Tibial nerve (tissue), 4 donors: ENCODE results near the gene DUS1L. TPM values are rescaled to one million over a fixed set of nuclear protein-coding genes. Genes with fewer than 3 reads are reported as not detected.
"Not testable (repeated sequence)": the region's sequence is repeated elsewhere in the genome, so short reads cannot be mapped to it uniquely, and the experiment has no call there.

Source experiments
- DNase-seq, 2 donors: peaks; one replicate each; pipeline ENCODE4 v3.0.0-alpha.2; 2019; ENCODE audit warnings: low spot score in 2 of 2
- H3K27ac ChIP-seq, 4 donors: fragments of 200-600 bp; sonication (generic) in 3 of 4; one replicate each; pipeline ENCODE4 v1.5.1; 2017 to 2019; ENCODE audit warnings: mild to moderate bottlenecking in 1 of 4
- H3K27me3 ChIP-seq, 2 donors: fragments of 200-600 bp; sonication (generic) in 1 of 2; one replicate each; pipeline versions ENCODE4 v1.5.1 to v1.6.0; 2017 to 2019
- H3K36me3 ChIP-seq, 3 donors: fragments of 200-600 bp; sonication (generic); one replicate each; pipeline ENCODE4 v1.5.1; 2018 to 2019
- H3K4me1 ChIP-seq, 4 donors: fragments of 200-600 bp; sonication (generic) in 3 of 4; one replicate each; pipeline ENCODE4 v1.5.1; 2017 to 2019
- H3K4me3 ChIP-seq, 4 donors: fragments of 200-600 bp; sonication (generic) in 3 of 4; one replicate each; pipeline ENCODE4 v1.5.1; 2017 to 2019; ENCODE audit warnings: mild to moderate bottlenecking in 1 of 4, moderate library complexity in 1 of 4
- H3K9me3 ChIP-seq, 4 donors: fragments of 200-600 bp; sonication (generic) in 3 of 4; one replicate each; pipeline ENCODE4 v1.5.1; 2017 to 2019
- CTCF ChIP-seq, 5 experiments: fragments of 200-600 bp in 3 of 5; fragments of 450-650 bp in 2 of 5; sonication (generic) in 3 of 5; IDR thresholded peaks; one replicate each; pipeline ENCODE4 v1.5.1; 2016 to 2019; ENCODE audit warnings: antibody characterized with exemption in 5 of 5, mild to moderate bottlenecking in 3 of 5, moderate library complexity in 2 of 5
- EP300 ChIP-seq, 2 donors: sonication (generic); formaldehyde crosslinking; IDR thresholded peaks; one replicate each; pipeline ENCODE4 v1.6.1; 2017; ENCODE audit warnings: antibody characterized with exemption in 2 of 2, mild to moderate bottlenecking in 1 of 2
- POLR2A ChIP-seq, 2 donors: fragments of 450-650 bp; IDR thresholded peaks; one replicate each; pipeline ENCODE4 v1.6.1; 2017; ENCODE audit warnings: antibody characterized with exemption in 2 of 2, mild to moderate bottlenecking in 2 of 2, moderate library complexity in 2 of 2
- WGBS, 2 donors: methylation state at CpG; one replicate each; pipeline ENCODE4 v1.1.5; 2018; 5-methylcytosine and 5-hydroxymethylcytosine counted together
- total RNA-seq, 4 donors: library from RNA; depleted of rRNA; stranded (reverse); fragments of >200 nt; gene quantifications; one replicate each; pipeline ENCODE4 v1.1.0, GENCODE V29; 2016

Gene DUS1L
- total RNA-seq, 4 donors from 2014 or later = 85.2 to 179 (median 106) TPM

- 39 to 54% methylated on average over 6 to 16 of the region's 16 CpGs for WGBS, 2 donors
- Histone ChIP-seq H3K4me3 (no peak overlapping the region), H3K27me3 (no peaks in the 10 kb centered on the region), H3K9me3 (no peaks in the 10 kb centered on the region), H3K27ac (no peak overlapping the region), H3K4me1 (peaks cover 0 to 6% (median 0%) of the 10 kb centered on the region in 4 donors), H3K36me3 (peaks cover 0 to 21% (median 3%) of the 10 kb centered on the region in 3 donors)
- TF ChIP-seq CTCF (IDR thresholded peaks at IDR 0.05) (no peak), POLR2A (IDR thresholded peaks at IDR 0.05) (no peak)
- no peak for DNase-seq
Measured at GRCh38 chr17:82043507-82043906, 22.1 kb downstream of the DUS1L start.

GRCh38 chr17:82042649-82043048 lies 23.0 kb downstream of the DUS1L start:
- Histone ChIP-seq H3K4me1 (peaks cover 0 to 8% (median 2%) of the 10 kb centered on the region in 4 donors), H3K27me3 (no peaks in the 10 kb centered on the region), H3K27ac (no peak overlapping the region), H3K4me3 (no peak overlapping the region), H3K9me3 (no peaks in the 10 kb centered on the region), H3K36me3 (peaks cover 0 to 12% (median 0%) of the 10 kb centered on the region in 3 donors)
- no peak for TF ChIP-seq POLR2A (IDR thresholded peaks at IDR 0.05)
- no peak for TF ChIP-seq EP300 (IDR thresholded peaks at IDR 0.05)
- no peak for DNase-seq
- 85 to 92% methylated on average over 8 to 9 of the region's 9 CpGs for WGBS, 2 donors

GRCh38 chr17:82041144-82041814 lies 24.3 kb downstream of the DUS1L start:
- Histone ChIP-seq H3K9me3 (no peaks in the 10 kb centered on the region), H3K27ac (no peak overlapping the region), H3K36me3 (no peaks in the 10 kb centered on the region), H3K4me3 (no peak overlapping the region), H3K27me3 (no peaks in the 10 kb centered on the region), H3K4me1 (peaks cover 3 to 14% (median 8%) of the 10 kb centered on the region in 4 donors)
- DNase-seq = no peak
- TF ChIP-seq CTCF (IDR thresholded peaks at IDR 0.05) (no peak), EP300 (IDR thresholded peaks at IDR 0.05) (no peak), POLR2A (IDR thresholded peaks at IDR 0.05) (no peak)
- WGBS, 2 donors = 65 to 66% methylated on average over 17 of the region's 17 CpGs

- no peak for TF ChIP-seq EP300 (IDR thresholded peaks at IDR 0.05)
- no peak for TF ChIP-seq CTCF (IDR thresholded peaks at IDR 0.05)
- no peak for TF ChIP-seq POLR2A (IDR thresholded peaks at IDR 0.05)
- H3K4me1 ChIP-seq = peaks cover 6 to 23% (median 14%) of the 10 kb centered on the region in 4 donors
- H3K9me3 ChIP-seq = no peaks in the 10 kb centered on the region
- H3K27me3 ChIP-seq = no peaks in the 10 kb centered on the region
- no peak overlapping the region for H3K27ac ChIP-seq
- 87 to 96% methylated on average over 8 of the region's 8 CpGs for WGBS, 2 donors
- H3K4me3 ChIP-seq = no peak overlapping the region
- peaks cover 0 to 8% (median 0%) of the 10 kb centered on the region in 3 donors for H3K36me3 ChIP-seq
- DNase-seq = no peak
Measured at GRCh38 chr17:82039695-82040299, 25.8 kb downstream of the DUS1L start.

- not testable (repeated sequence) for H3K27me3 ChIP-seq, H3K9me3 ChIP-seq, H3K36me3 ChIP-seq, DNase-seq, H3K4me3 ChIP-seq
- peak overlapping the region in 2 of 4 donors; percentile 98 for H3K27ac ChIP-seq
- H3K4me1 ChIP-seq = peaks cover 6 to 26% (median 14%) of the 10 kb centered on the region in 4 donors
- 77 to 85% methylated on average over 16 of the region's 16 CpGs for WGBS, 2 donors
Measured at GRCh38 chr17:82038796-82039409, 26.7 kb downstream of the DUS1L start.

- no peak for DNase-seq
- peak overlapping the region; percentile 91 to 98 (median 96) for H3K27ac ChIP-seq
Measured at GRCh38 chr17:82037889-82038195, 27.8 kb downstream of the DUS1L start.

More at GRCh38 chr17:82037889-82038195, 27.8 kb downstream of the DUS1L start:
- no peaks in the 10 kb centered on the region for H3K9me3 ChIP-seq
- peak overlapping the region; percentile 43 to 74 (median 58) for H3K4me3 ChIP-seq
- WGBS, 2 donors = 7 to 9% methylated on average over 10 of the region's 10 CpGs
- H3K27me3 ChIP-seq = peaks cover 0 to 3% of the 10 kb centered on the region in 2 donors
- TF ChIP-seq POLR2A (IDR thresholded peaks at IDR 0.05) (no peak), EP300 (IDR thresholded peaks at IDR 0.05) (no peak), CTCF (IDR thresholded peaks at IDR 0.05) (no peak)
- peaks cover 0 to 8% (median 0%) of the 10 kb centered on the region in 3 donors for H3K36me3 ChIP-seq
- peaks cover 6 to 28% (median 14%) of the 10 kb centered on the region in 4 donors for H3K4me1 ChIP-seq
